AG04449 (cell line): ENCODE measurements around the gene NEMP2.

Experiments
- CTCF ChIA-PET: fragments of 350-600 bp; formaldehyde crosslinking; extraction: SDS; loops from one replicate; lab custom pipeline; 2021; ENCODE audit warnings: antibody characterized with exemption; lab: Yijun Ruan, JAX
- POLR2A ChIA-PET: fragments of 400-600, 350-600 bp; formaldehyde crosslinking; extraction: SDS; loops from one replicate; lab custom pipeline; 2020; ENCODE audit warnings: antibody characterized with exemption, inconsistent platforms; lab: Yijun Ruan, JAX
- DNase-seq: peaks from one replicate; pipeline ENCODE4 v3.0.0-alpha.2; 2010; ENCODE audit warnings: low read depth, low spot score
- H3K4me3 ChIP-seq: 2 replicates; pipeline ENCODE4 v1.5.1; 2011; ENCODE audit warnings: low read depth, mild to moderate bottlenecking, control low read depth, low read length
- CTCF ChIP-seq: IDR thresholded peaks from one replicate; pipeline ENCODE4 v1.5.1; 2011; ENCODE audit warnings: mild to moderate bottlenecking, moderate library complexity, low read length, control low read depth, inconsistent platforms; ENCODE audit not compliant: insufficient read depth; ENCODE audit errors: missing control alignments

Gene NEMP2

GRCh38 chr2:190456833-190457232 lies 77.7 kb downstream of the NEMP2 start:
- DNase-seq = no peak
- no peak overlapping the region for H3K4me3 ChIP-seq
- no peak for TF ChIP-seq CTCF
- ChIA-PET POLR2A (no interaction called here), CTCF (no interaction called here)

- H3K4me3 ChIP-seq = no peak overlapping the region
- no peak for TF ChIP-seq CTCF
- POLR2A ChIA-PET = no interaction called here
- CTCF ChIA-PET = no interaction called here
- DNase-seq = no peak
Measured at GRCh38 chr2:190455358-190456095, 79.0 kb downstream of the NEMP2 start.

DNA sequence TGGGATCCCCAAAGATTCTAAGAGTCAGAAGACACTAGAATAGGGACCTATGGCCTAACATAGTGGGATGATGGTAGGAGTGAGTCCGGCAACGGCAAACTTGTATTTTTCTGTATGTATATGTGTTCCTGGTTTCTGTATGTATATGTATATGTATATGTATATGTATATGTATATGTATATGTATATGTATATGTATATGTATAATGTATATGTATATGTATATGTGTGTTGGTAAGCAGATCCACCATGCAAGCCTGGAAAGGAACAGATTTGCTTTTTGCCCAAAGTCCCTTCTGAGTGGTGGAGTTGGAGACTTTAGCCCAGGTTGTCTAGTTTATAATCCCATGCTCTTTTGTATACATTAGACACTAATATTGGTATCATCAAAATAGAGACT lies 79.7 kb downstream of the NEMP2 start:
- POLR2A ChIA-PET = no interaction called here

More for the DNA sequence above, 79.7 kb downstream of the NEMP2 start:
- DNase-seq = no peak
- TF ChIP-seq CTCF = no peak
- H3K4me3 ChIP-seq = no peak overlapping the region
- CTCF ChIA-PET = no interaction called here
